ENCODE results near the gene ATP6V0B.
A peak's percentile ranks its signal among the peaks of the same experiment; 100 is the strongest.

Gene ATP6V0B

GRCh38 chr1:43984855-43985254 is 10.1 kb downstream of the ATP6V0B start:
- DNase-seq (ENCODE audit: low read depth in 3 of 3) = no peak

DNA sequence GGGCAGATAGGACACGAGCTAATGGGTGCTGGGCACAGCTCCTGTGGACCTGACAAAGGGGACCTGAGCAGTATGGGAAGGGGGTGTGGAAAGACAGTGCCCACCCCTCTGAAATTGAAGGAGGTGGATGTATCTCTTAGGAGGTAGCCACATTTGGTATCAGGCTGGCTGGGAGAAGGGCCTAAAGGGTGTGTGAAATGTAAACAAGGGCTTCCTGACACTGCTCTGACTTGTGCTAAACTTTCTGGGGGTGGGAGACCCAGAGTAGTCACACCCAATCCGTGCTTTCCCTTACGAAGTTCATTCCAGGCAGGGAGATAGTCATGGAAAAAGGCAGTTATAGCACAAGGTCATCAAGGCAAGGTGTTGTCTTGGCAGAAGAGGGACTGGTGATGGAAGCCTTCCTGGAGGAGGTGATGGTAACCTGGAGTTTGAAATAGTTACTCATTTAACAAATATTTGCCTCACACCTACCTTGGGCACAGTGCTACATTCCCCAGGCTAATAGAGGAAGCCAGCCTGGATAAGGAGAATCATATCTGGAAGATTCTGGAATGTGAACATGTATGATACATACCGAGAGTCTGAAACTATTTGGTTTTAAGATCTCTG is 11.3 kb downstream of the ATP6V0B start:
- DNase-seq (ENCODE audit: low read depth in 3 of 3) = no peak

- DNase-seq (ENCODE audit: low read depth in 3 of 3) = no peak
These were observed 12.0 kb downstream of the ATP6V0B start for GRCh38 chr1:43986712-43987111.

- no peak for DNase-seq (ENCODE audit: low read depth in 3 of 3)
These were observed 12.6 kb downstream of the ATP6V0B start for GRCh38 chr1:43987159-43987902.

DNA sequence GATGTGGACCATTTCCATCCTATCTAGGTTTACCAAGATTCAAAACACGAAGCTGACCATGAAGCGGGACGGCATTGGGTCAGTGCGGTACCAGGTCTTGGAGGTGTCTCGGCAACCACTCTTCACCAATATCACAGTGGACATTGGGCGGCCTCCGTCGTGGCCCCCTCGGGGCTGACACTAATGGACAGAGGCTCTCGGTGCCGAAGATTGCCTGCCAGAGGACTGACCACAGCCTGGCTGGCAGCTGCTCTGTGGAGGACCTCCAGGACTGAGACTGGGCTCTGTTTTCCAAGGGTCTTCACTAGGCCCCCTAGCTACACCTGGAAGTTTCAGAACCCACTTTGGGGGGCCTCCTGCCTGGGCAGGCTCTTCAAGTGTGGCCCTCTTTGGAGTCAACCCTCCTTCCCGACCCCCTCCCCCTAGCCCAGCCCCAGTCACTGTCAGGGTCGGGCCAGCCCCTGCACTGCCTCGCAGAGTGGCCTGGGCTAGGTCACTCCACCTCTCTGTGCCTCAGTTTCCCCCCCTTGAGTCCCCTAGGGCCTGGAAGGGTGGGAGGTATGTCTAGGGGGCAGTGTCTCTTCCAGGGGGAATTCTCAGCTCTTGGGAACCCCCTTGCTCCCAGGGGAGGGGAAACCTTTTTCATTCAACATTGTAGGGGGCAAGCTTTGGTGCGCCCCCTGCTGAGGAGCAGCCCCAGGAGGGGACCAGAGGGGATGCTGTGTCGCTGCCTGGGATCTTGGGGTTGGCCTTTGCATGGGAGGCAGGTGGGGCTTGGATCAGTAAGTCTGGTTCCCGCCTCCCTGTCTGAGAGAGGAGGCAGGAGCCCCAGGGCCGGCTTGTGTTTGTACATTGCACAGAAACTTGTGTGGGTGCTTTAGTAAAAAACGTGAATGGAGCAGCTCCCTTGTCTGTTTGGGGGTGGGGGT is 15.8 kb downstream of the ATP6V0B start:
- no peak for DNase-seq (ENCODE audit: low read depth in 3 of 3)

DNA sequence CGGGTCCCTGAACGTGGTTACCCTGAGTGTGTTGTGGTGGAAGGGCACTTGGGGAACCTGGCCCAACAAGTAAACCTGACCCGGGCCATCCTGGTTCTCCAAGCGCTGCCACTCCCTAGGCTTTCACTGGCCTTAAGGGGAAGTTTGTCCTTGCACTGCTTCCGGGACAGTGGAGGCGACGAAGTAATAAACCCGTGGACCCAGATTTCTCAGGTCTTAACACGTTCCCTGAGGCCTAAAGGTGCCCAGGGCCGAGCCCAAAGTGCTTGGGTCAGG is 16.4 kb downstream of the ATP6V0B start:
- no peak for DNase-seq (ENCODE audit: low read depth in 3 of 3)

DNA sequence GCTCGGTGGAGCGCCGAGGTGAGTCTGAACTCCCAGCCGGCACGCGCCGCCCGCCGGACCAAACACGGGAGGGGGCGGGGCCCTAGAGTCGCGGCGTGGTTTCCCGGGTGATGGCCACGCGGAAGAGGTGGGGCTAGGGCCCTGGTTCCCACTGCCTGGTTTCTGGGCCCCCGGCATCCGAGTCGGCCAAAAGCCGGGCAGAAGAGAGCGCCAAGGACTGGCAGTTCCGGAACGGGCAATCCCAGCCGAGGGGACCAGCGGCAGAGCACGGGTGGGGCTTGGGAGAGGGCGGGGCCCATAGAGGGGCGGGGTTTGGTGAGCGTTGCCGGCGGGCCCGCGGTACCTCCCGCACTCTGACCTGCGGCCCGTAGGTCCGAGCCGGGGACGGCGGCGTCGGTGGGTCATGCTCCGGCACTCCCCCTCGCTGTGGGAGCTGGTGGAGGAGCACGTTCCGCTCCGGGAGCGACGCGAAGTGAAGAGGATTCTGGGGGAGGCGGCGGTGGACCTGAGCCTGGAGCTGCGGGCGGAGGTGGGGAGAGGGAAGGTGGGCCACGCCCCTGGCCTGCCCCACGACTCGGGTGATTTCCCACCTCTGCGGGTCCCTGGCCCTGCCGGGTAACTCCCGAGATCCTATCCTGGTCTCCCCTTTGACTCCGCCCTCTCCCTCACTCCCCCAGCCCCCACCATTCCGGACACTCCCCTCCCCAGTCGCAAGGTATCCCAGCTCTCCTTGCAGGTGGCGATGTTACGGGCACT is 16.9 kb downstream of the ATP6V0B start, which contains the start of gene CCDC24:
TSS of gene CCDC24 (plus strand) at position 124 of the 756 bp plus-strand sequence. CDS start at position 404, 280 bp downstream.
- DNase-seq (ENCODE audit: low read depth in 3 of 3) = peak; percentile 46 to 69 (median 55)

- no peak for DNase-seq (ENCODE audit: low read depth in 3 of 3)
These were observed 17.7 kb downstream of the ATP6V0B start for GRCh38 chr1:43992232-43992995.

- DNase-seq (ENCODE audit: low read depth in 3 of 3) = no peak
These were observed 18.6 kb downstream of the ATP6V0B start for GRCh38 chr1:43993206-43993914.

DNA sequence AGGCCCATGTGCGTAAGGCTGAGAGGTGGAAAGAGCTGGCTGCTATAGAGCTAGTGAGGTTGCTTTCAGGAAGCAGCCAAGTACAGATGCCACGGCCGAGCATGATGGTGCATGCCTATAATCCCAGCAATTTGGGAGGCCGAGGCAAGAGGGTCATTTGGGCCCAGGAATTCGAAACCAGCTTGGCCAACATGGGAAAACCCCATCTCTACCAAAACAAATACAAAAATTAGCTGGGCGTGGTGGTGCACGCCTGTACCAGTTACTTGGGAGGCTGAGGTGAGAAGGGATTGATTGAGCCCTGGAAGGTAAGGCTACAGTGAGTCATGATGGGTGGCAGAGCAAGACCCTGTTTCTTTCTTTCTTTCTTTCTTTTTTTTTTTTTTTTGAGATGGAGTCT is 19.3 kb downstream of the ATP6V0B start:
- DNase-seq (ENCODE audit: low read depth in 3 of 3) = no peak

- no peak for DNase-seq (ENCODE audit: low read depth in 3 of 3)
These were observed 20.3 kb downstream of the ATP6V0B start for GRCh38 chr1:43994794-43995790.

GRCh38 chr1:43995984-43996732 is 21.4 kb downstream of the ATP6V0B start:
- DNase-seq (ENCODE audit: low read depth in 3 of 3) = no peak

DNA sequence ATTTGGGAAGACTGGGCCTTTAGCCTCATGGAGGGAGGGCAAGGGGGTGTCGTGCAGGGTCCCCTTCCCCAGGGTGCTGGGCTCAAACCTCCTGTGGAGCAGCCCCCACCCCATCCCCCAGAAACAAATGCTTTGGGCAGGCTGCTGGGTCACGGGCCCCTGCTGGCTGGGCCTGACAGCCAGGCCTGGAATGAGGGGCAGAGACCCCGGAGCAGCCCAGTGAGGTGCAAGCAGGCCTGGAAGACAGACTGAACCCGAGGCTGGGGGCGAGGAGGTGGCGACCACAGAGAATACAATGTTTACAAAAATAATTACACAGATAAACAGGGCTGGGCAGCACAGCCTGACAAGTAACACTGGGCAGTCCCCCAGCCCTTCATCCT is 22.0 kb downstream of the ATP6V0B start:
- no peak for DNase-seq (ENCODE audit: low read depth in 3 of 3)

- no peak for DNase-seq (ENCODE audit: low read depth in 3 of 3)
These were observed 22.7 kb downstream of the ATP6V0B start for GRCh38 chr1:43997295-43997999.

- no peak for DNase-seq (ENCODE audit: low read depth in 3 of 3)
These were observed 23.2 kb downstream of the ATP6V0B start for GRCh38 chr1:43998000-43998378.

DNA sequence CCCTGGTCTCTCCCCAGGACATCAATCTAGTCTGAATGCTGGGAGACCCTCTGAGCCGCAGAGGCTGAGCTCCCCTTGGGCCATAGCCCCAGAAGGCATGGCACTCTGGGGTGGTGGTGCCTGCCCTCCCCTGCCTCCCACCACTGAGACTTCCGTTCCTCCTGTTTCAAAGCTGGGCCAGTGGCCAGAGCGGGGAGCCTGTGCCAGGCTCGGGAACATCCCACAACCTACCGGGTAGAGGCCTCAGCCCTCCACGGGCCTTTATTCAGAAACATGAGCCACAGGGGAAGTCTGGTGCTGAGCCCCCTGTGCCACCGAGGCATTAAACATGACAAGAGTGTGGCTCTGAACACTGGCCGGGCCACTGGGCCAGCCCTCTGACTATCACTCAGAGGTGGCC is 24.7 kb downstream of the ATP6V0B start:
- no peak for DNase-seq (ENCODE audit: low read depth in 3 of 3)

- no peak for DNase-seq (ENCODE audit: low read depth in 3 of 3)
These were observed 25.4 kb downstream of the ATP6V0B start for GRCh38 chr1:44000122-44000665.

DNA sequence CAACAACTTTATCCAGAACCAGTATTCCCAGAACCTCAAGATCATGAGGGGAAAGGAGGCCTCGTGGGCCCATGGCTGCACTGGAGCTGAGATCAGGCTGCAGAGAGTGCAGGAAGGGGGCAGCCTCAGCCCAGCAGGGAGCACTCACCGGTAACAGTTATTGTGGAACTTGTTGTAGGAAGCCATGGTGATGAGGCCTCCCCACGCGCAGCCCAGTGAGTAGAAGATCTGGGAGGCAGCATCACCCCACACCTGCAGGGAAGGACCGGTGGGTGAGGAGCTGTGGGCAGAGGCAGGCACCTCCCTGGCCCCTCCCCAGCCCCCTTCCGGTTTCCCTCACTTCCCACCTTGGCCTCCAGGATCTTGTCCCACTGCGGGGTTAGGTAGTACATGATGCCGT is 27.4 kb downstream of the ATP6V0B start:
- no peak for DNase-seq (ENCODE audit: low read depth in 3 of 3)
